Upper lobe of left lung (tissue), 4 donors: Measurements from ENCODE around the gene AHDC1.

ENCODE experiments used
- CTCF ChIP-seq, 6 experiments: fragments of 450-650 bp in 4 of 6; fragments of 200-600 bp in 2 of 6; sonication (generic) in 2 of 6; IDR thresholded peaks; one replicate each; pipeline ENCODE4 v1.5.1; 2016 to 2019; ENCODE audit warnings: antibody characterized with exemption in 6 of 6
- POLR2AphosphoS5 ChIP-seq, 2 donors: sonication (generic); formaldehyde crosslinking; IDR thresholded peaks; one replicate each; pipeline ENCODE4 v1.5.1; 2017; ENCODE audit warnings: antibody characterized with exemption in 2 of 2

- no peak for TF ChIP-seq CTCF (IDR thresholded peaks at IDR 0.05)
- TF ChIP-seq POLR2AphosphoS5 (IDR thresholded peaks at IDR 0.05), result no peak
Observed at GRCh38 chr1:27503033-27503432, 100.9 kb downstream of the AHDC1 start.
